Fibroblast of villous mesenchyme (primary cell): ENCODE results near the gene CFLAR. TPM values are rescaled to one million over a fixed set of nuclear protein-coding genes. Genes with fewer than 3 reads are reported as not detected.
A peak's percentile ranks its signal among the peaks of the same experiment; 100 is the strongest.

Experiments used
- DNase-seq: peaks from one replicate; pipeline ENCODE4 v3.0.0-alpha.2; 2010; ENCODE audit warnings: low read depth
- H3K4me3 ChIP-seq: 2 replicates; pipeline ENCODE4 v1.5.1; 2011; ENCODE audit warnings: low read depth, mild to moderate bottlenecking, low read length
- total RNA-seq: library from RNA; depleted of rRNA; stranded (reverse); fragments of >200 nt; gene quantifications from 2 replicates; pipeline ENCODE4 v1.2.3, GENCODE V29; 2012
- TF ChIP-seq, protein P1 (sequence below): IDR thresholded peaks from 2 replicates; pipeline ENCODE4 v1.5.1; 2012; ENCODE audit warnings: low read depth, mild to moderate bottlenecking, low read length; ENCODE audit not compliant: insufficient read depth

Gene CFLAR
- total RNA-seq, 1 donor, result 143 TPM

DNA sequence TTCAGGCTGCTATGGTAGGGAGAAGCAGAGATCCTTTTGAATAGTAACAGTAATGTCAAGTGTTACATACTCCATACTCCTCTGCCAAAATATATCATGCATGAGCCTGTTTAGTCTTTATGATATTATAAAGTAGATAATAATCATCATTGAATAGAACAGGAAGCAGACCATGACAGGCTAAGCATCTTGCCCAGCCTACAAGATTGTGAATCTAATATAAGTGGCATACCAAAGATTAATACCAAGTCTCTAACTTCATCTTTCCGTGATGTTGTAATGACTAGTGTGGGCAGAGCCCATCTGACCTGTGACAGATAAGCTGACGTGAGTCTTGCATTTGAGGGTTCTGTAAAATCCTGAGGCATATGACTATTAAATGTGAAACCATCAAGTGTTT lies 31.1 kb upstream of the CFLAR start:
- no peak for DNase-seq
- no peak overlapping the region for H3K4me3 ChIP-seq
- TF ChIP-seq, protein P1, sequence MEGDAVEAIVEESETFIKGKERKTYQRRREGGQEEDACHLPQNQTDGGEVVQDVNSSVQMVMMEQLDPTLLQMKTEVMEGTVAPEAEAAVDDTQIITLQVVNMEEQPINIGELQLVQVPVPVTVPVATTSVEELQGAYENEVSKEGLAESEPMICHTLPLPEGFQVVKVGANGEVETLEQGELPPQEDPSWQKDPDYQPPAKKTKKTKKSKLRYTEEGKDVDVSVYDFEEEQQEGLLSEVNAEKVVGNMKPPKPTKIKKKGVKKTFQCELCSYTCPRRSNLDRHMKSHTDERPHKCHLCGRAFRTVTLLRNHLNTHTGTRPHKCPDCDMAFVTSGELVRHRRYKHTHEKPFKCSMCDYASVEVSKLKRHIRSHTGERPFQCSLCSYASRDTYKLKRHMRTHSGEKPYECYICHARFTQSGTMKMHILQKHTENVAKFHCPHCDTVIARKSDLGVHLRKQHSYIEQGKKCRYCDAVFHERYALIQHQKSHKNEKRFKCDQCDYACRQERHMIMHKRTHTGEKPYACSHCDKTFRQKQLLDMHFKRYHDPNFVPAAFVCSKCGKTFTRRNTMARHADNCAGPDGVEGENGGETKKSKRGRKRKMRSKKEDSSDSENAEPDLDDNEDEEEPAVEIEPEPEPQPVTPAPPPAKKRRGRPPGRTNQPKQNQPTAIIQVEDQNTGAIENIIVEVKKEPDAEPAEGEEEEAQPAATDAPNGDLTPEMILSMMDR, result no peak

- DNase-seq, result no peak
- TF ChIP-seq, protein P1, result no peak
- H3K4me3 ChIP-seq, result no peak overlapping the region
These were observed 25.4 kb upstream of the CFLAR start for GRCh38 chr2:201090574-201090973.

GRCh38 chr2:201093573-201093972 lies 22.4 kb upstream of the CFLAR start:
- TF ChIP-seq, protein P1, result no peak
- H3K4me3 ChIP-seq, result no peak overlapping the region
- peak; percentile 58 for DNase-seq

DNA sequence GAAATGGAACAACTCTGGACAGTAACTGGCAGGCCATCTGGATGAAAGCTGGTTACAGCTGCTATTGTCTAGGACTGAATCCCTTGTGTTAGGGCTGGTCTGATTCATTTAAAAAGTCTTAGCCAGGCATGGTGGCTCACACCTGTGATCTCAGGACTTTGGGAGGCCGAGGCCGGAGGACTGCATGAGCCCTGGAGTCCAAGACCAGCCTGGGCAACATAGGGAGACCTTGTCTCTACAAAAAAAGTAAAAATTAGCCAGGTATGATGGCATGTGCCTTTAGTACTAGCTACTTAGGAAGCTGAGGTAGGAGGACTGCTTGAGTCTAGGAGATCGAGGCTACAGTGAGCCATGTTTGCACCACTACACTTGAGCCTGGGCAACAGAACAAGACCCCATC lies 15.5 kb upstream of the CFLAR start:
- no peak for DNase-seq
- no peak overlapping the region for H3K4me3 ChIP-seq
- TF ChIP-seq, protein P1, result no peak

GRCh38 chr2:201105759-201106158 lies 10.2 kb upstream of the CFLAR start:
- no peak for DNase-seq
- H3K4me3 ChIP-seq, result no peak overlapping the region
- TF ChIP-seq, protein P1, result no peak

DNA sequence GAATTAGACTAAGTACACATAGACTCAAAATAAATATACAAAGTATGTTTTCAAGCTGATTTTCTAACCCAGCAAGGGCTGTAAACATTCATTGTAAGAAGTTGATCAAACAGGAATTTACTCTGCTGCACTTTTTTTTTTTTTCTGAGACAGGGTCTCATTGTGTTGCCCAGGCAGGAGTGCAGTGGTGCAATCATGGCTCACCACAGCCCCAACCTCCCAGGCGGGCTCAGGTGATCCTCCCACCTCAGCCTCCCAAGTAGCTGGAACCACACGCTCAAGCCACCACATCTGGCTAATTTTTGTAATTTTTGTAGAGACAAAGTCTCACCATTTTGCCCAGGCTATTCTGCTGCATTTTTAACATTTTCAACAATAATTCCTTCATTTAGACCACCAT lies 8.3 kb upstream of the CFLAR start:
- no peak overlapping the region for H3K4me3 ChIP-seq
- TF ChIP-seq, protein P1, result no peak
- no peak for DNase-seq

GRCh38 chr2:201108341-201108740 lies 7.6 kb upstream of the CFLAR start:
- no peak for DNase-seq
- H3K4me3 ChIP-seq, result no peak overlapping the region
- TF ChIP-seq, protein P1, result no peak
